Neural cell (in vitro differentiated cells): Measurements from ENCODE around the gene OXCT1. TPM values are rescaled to one million over a fixed set of nuclear protein-coding genes. Genes with fewer than 3 reads are reported as not detected.

ENCODE experiments used
- H2AFZ ChIP-seq: fragments of 200-600, 300-800 bp; sonication (generic), shearing (Covaris generic); 2 replicates; pipeline ENCODE4 v1.6.0; 2014; ENCODE audit warnings: low read depth, mild to moderate bottlenecking, antibody characterized with exemption, low read length, moderate library complexity
- H3F3A ChIP-seq: fragments of 200-600 bp; shearing (Covaris generic); 2 replicates; pipeline ENCODE4 v1.6.1; 2016; ENCODE audit warnings: mild to moderate bottlenecking, moderate library complexity, mixed read lengths, antibody characterized with exemption, low read length; ENCODE audit not compliant: insufficient read depth, poor library complexity, severe bottlenecking
- H3K27ac ChIP-seq: fragments of 200-600, 300-800 bp; sonication (generic), shearing (Covaris generic); 2 replicates; pipeline ENCODE4 v1.5.1; 2014; ENCODE audit warnings: mild to moderate bottlenecking, low read length, moderate library complexity
- H3K27me3 ChIP-seq: fragments of 300-800, 200-600 bp; sonication (generic), shearing (Covaris generic); 2 replicates; pipeline ENCODE4 v1.6.0; 2014; ENCODE audit warnings: mild to moderate bottlenecking, low read depth, low read length, moderate library complexity; ENCODE audit not compliant: insufficient read depth
- H3K36me3 ChIP-seq: fragments of 300-800, 200-600 bp; sonication (generic), shearing (Covaris generic); 2 replicates; pipeline ENCODE4 v1.5.1; 2014; ENCODE audit warnings: mild to moderate bottlenecking, antibody characterized with exemption, low read length, moderate library complexity; ENCODE audit not compliant: insufficient read depth
- H3K4me2 ChIP-seq: fragments of 300-800, 200-600 bp; sonication (generic), shearing (Covaris generic); 2 replicates; pipeline ENCODE4 v1.6.0; 2014; ENCODE audit warnings: mild to moderate bottlenecking, low read length
- H3K4me3 ChIP-seq: fragments of 300-800, 200-600 bp; sonication (generic), shearing (Covaris generic); 2 replicates; pipeline ENCODE4 v1.5.1; 2014; ENCODE audit warnings: mild to moderate bottlenecking, low read length, moderate library complexity
- H3K79me2 ChIP-seq: fragments of 200-600 bp; shearing (Covaris generic); replicated peaks from 2 replicates; pipeline ENCODE4 v1.6.0; 2014; ENCODE audit warnings: mild to moderate bottlenecking, low read length, moderate library complexity; ENCODE audit not compliant: insufficient read depth
- H3K9ac ChIP-seq: fragments of 300-800, 200-600 bp; sonication (generic), shearing (Covaris generic); 2 replicates; pipeline ENCODE4 v1.6.1; 2016; ENCODE audit warnings: mild to moderate bottlenecking, low read length, mixed read lengths
- H3K9me2 ChIP-seq: fragments of 200-600 bp; shearing (Covaris generic); 2 replicates; pipeline ENCODE4 v1.6.1; 2016; ENCODE audit warnings: mild to moderate bottlenecking, low read length, mixed read lengths; ENCODE audit not compliant: insufficient read depth
- H3K9me3 ChIP-seq: fragments of 200-600, 300-800 bp; sonication (generic), shearing (Covaris generic); 2 replicates; pipeline ENCODE4 v1.6.1; 2016; ENCODE audit warnings: mild to moderate bottlenecking, mixed run types, low read length, moderate library complexity, mixed read lengths
- H4K20me1 ChIP-seq: fragments of 200-600 bp; shearing (Covaris generic); 2 replicates; pipeline ENCODE4 v1.6.1; 2016; ENCODE audit warnings: mild to moderate bottlenecking, mixed run types; ENCODE audit not compliant: insufficient read depth
- CTCF ChIP-seq: fragments of 450-650 bp; IDR thresholded peaks from 2 replicates; pipeline ENCODE4 v1.5.1; 2014; ENCODE audit warnings: antibody characterized with exemption, mild to moderate bottlenecking, moderate library complexity; ENCODE audit not compliant: poor library complexity, severe bottlenecking
- EZH2 ChIP-seq: fragments of 200-600, 300-800 bp; shearing (Covaris generic), sonication (generic); IDR thresholded peaks from 2 replicates; pipeline ENCODE4 v1.6.1; 2014; ENCODE audit warnings: antibody characterized with exemption, low read length, borderline replicate concordance, mild to moderate bottlenecking; ENCODE audit not compliant: insufficient read depth, poor library complexity, severe bottlenecking
- MXI1 ChIP-seq: fragments of 450-650 bp; conservative IDR thresholded peaks from 2 replicates; pipeline ENCODE4 v1.6.1; 2014; ENCODE audit warnings: antibody characterized with exemption, mild to moderate bottlenecking; ENCODE audit not compliant: poor library complexity, severe bottlenecking
- POLR2AphosphoS5 ChIP-seq: IDR thresholded peaks from 2 replicates; pipeline ENCODE4 v1.6.1; 2012
- RAD21 ChIP-seq: fragments of 450-650 bp; conservative IDR thresholded peaks from 2 replicates; pipeline ENCODE4 v1.6.1; 2014; ENCODE audit warnings: antibody characterized with exemption, mild to moderate bottlenecking, moderate library complexity
- REST ChIP-seq: IDR thresholded peaks from 2 replicates; pipeline ENCODE4 v1.6.1; 2012; ENCODE audit warnings: borderline replicate concordance
- SMC3 ChIP-seq: fragments of 450-650 bp; conservative IDR thresholded peaks from 2 replicates; pipeline ENCODE4 v1.6.1; 2014; ENCODE audit warnings: antibody characterized with exemption, mild to moderate bottlenecking, moderate library complexity; ENCODE audit not compliant: poor library complexity
- TAF1 ChIP-seq: IDR thresholded peaks from 2 replicates; pipeline ENCODE4 v1.6.1; 2012; ENCODE audit warnings: low read depth
- polyA plus RNA-seq: library from polyadenylated mRNA; depleted of rRNA; stranded (reverse); fragments of >200 nt; gene quantifications from 2 replicates; pipeline ENCODE4 v1.2.3, GENCODE V29; 2014

The OXCT1 gene
- polyA plus RNA-seq, 1 donor from 2014 or later = 90.5 TPM

GRCh38 chr5:41686767-41687166 is 183.5 kb downstream of the OXCT1 start:
- H3K79me2 ChIP-seq = no peaks in the 10 kb centered on the region
- H3K9me3 ChIP-seq = no peaks in the 10 kb centered on the region
- no peaks in the 10 kb centered on the region for H3K9me2 ChIP-seq
- no peaks in the 10 kb centered on the region for H3K36me3 ChIP-seq
- TF ChIP-seq REST = no peak
- no peaks in the 10 kb centered on the region for H3F3A ChIP-seq
- no peaks in the 10 kb centered on the region for H4K20me1 ChIP-seq
- no peak overlapping the region for H3K4me3 ChIP-seq
- H3K27ac ChIP-seq = no peak overlapping the region
- H3K9ac ChIP-seq = no peak overlapping the region
- no peak overlapping the region for H3K4me2 ChIP-seq
- H2AFZ ChIP-seq = no peak overlapping the region
- no peaks in the 10 kb centered on the region for H3K27me3 ChIP-seq

- TF ChIP-seq EZH2 = no peak
- no peak for TF ChIP-seq MXI1
- TF ChIP-seq REST = no peak
- no peak for TF ChIP-seq TAF1
- no peak for TF ChIP-seq RAD21
- no peak for TF ChIP-seq POLR2AphosphoS5
- no peak for TF ChIP-seq SMC3
- TF ChIP-seq CTCF = no peak
- H3K27me3 ChIP-seq = no peaks in the 10 kb centered on the region
Measured at GRCh38 chr5:41686191-41686590, 184.0 kb downstream of the OXCT1 start.

More at GRCh38 chr5:41686191-41686590, 184.0 kb downstream of the OXCT1 start:
- no peaks in the 10 kb centered on the region for H3K9me3 ChIP-seq
- no peaks in the 10 kb centered on the region for H3F3A ChIP-seq
- no peak overlapping the region for H2AFZ ChIP-seq
- H3K36me3 ChIP-seq = no peaks in the 10 kb centered on the region
- H4K20me1 ChIP-seq = no peaks in the 10 kb centered on the region
- no peaks in the 10 kb centered on the region for H3K9me2 ChIP-seq
- no peak overlapping the region for H3K4me2 ChIP-seq
- no peak overlapping the region for H3K27ac ChIP-seq
- H3K4me3 ChIP-seq = no peak overlapping the region
- no peak overlapping the region for H3K9ac ChIP-seq
- H3K79me2 ChIP-seq = no peaks in the 10 kb centered on the region
